Testis (tissue), 2 donors: Measurements from ENCODE around the gene TEX28.
"Not testable (repeated sequence)": the region's sequence is repeated elsewhere in the genome, so short reads cannot be mapped to it uniquely, and the experiment has no call there.

Experiments
- POLR2A ChIP-seq: fragments of 450-650 bp; IDR thresholded peaks from one replicate; pipeline ENCODE4 v1.6.1; 2017; ENCODE audit warnings: antibody characterized with exemption, mild to moderate bottlenecking, moderate library complexity
- TF ChIP-seq, protein P1 (sequence below), 3 experiments: fragments of 450-650 bp in 2 of 3; fragments of 200-600 bp in 1 of 3; sonication (generic) in 1 of 3; IDR thresholded peaks; one replicate each; pipeline ENCODE4 v1.5.1; 2016 to 2019; ENCODE audit warnings: antibody characterized with exemption in 3 of 3, mild to moderate bottlenecking in 2 of 3, moderate library complexity in 1 of 3

DNA sequence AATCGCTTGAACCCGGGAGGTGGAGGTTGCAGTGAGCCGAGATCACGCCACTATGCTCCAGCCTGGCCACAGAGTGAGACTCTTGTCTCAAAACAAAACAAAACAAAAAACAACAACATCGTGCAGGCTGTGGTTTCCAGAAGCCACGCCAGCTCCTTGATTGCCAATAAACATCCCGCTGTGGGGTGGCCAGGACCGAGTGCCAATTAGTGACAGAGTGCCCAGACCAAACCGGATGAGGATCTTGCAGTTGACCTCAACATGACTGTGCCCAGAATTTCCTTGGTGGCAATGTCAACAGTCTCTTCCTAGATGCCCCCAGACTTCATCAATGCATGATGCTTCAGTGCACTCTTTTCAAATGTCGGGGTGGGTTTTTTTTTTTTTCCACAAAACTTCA, 36.2 kb downstream of the TEX28 start:
- TF ChIP-seq, protein P1, sequence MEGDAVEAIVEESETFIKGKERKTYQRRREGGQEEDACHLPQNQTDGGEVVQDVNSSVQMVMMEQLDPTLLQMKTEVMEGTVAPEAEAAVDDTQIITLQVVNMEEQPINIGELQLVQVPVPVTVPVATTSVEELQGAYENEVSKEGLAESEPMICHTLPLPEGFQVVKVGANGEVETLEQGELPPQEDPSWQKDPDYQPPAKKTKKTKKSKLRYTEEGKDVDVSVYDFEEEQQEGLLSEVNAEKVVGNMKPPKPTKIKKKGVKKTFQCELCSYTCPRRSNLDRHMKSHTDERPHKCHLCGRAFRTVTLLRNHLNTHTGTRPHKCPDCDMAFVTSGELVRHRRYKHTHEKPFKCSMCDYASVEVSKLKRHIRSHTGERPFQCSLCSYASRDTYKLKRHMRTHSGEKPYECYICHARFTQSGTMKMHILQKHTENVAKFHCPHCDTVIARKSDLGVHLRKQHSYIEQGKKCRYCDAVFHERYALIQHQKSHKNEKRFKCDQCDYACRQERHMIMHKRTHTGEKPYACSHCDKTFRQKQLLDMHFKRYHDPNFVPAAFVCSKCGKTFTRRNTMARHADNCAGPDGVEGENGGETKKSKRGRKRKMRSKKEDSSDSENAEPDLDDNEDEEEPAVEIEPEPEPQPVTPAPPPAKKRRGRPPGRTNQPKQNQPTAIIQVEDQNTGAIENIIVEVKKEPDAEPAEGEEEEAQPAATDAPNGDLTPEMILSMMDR (IDR thresholded peaks at IDR 0.05), result not testable (repeated sequence)
- TF ChIP-seq POLR2A, result not testable (repeated sequence)
